Calu3 (cell line): ENCODE data around the gene PCDHB1. TPM values are rescaled to one million over a fixed set of nuclear protein-coding genes. Genes with fewer than 3 reads are reported as not detected.

Source experiments
- BruUV-seq: library from RNA; stranded (reverse); fragments of 400-500 nt; replicated peaks from 2 replicates; lab custom pipeline; 2021; lab: Mats Ljungman, UMichigan
- CTCF ChIA-PET: fragments of 300-600 bp; sonication (Branson Sonifier 250); formaldehyde crosslinking; loops from one replicate; lab custom pipeline; 2022; ENCODE audit warnings: antibody characterized with exemption; lab: Charles Lee
- DNase-seq: peaks from one replicate; pipeline ENCODE4 v3.0.0; 2022
- H3K27ac Mint-ChIP-seq: one replicate; pipeline ENCODE4 v1.8.0; 2022; ENCODE audit warnings: mixed read lengths; ENCODE audit not compliant: unreplicated experiment
- H3K27me3 Mint-ChIP-seq: one replicate; pipeline ENCODE4 v1.8.0; 2022; ENCODE audit warnings: mixed read lengths; ENCODE audit not compliant: unreplicated experiment
- H3K36me3 Mint-ChIP-seq: one replicate; pipeline ENCODE4 v1.8.0; 2022; ENCODE audit warnings: mild to moderate bottlenecking, moderate library complexity, mixed read lengths; ENCODE audit not compliant: insufficient read depth, unreplicated experiment
- H3K4me1 Mint-ChIP-seq: one replicate; pipeline ENCODE4 v1.8.0; 2022; ENCODE audit warnings: mild to moderate bottlenecking, low read depth, mixed read lengths; ENCODE audit not compliant: unreplicated experiment
- H3K4me3 Mint-ChIP-seq: one replicate; pipeline ENCODE4 v1.8.0; 2022; ENCODE audit warnings: mild to moderate bottlenecking, low read depth, moderate library complexity, mixed read lengths; ENCODE audit not compliant: unreplicated experiment
- H3K9me3 Mint-ChIP-seq: one replicate; pipeline ENCODE4 v1.8.0; 2022; ENCODE audit warnings: low read depth, mixed read lengths; ENCODE audit not compliant: unreplicated experiment
- CTCF ChIP-seq: fragments of 200-600 bp; IDR thresholded peaks from one replicate; pipeline ENCODE4 v1.8.0; 2022; ENCODE audit warnings: antibody characterized with exemption; ENCODE audit not compliant: unreplicated experiment
- intact Hi-C: fragments of 100-400 bp; cut with micrococcal nuclease; formaldehyde crosslinking; loops from one replicate; pipeline ENCODE4 v1.10.0; 2022; ENCODE audit not compliant: unreplicated experiment
- total RNA-seq: library from RNA; stranded (reverse); gene quantifications from 2 replicates; pipeline ENCODE4 v1.2.3, GENCODE V29; 2022

Gene PCDHB1
- total RNA-seq, 1 experiment from 2014 or later: not detected

DNA sequence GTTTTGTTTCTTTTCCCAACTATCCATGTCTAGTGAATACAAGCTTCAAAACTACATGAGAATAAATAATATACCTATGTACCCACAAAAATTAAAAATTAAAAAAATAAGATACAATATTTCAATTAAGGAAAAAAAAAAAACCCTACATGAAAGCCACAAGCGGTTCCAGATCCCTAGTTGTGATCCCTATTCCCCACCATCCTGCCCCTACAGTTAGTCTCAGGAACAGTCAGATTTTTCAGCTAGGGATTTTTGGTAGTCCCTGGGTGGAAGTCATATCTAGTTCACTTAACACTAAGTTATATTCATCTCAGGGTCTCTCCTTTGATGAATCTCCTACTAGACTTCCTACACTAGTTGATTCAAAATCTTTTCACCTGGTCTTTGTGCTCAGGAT, 18.5 kb upstream of the PCDHB1 start:
- intact Hi-C loops: no loop called here
- Mint-ChIP-seq H3K27ac (no peak overlapping the region), H3K4me3 (no peak overlapping the region), H3K9me3 (no peaks in the 10 kb centered on the region), H3K36me3 (no peaks in the 10 kb centered on the region), H3K27me3 (no peaks in the 10 kb centered on the region), H3K4me1 (no peaks in the 10 kb centered on the region)
- no TSS peak for BruUV-seq
- no peak for DNase-seq
- no peak for TF ChIP-seq CTCF
- CTCF ChIA-PET: interaction anchor here (0.7 kb wide), 1 partner anchor 29 kb away, joined by 3 read pairs; no protein-coding TSS in a partner anchor

DNA sequence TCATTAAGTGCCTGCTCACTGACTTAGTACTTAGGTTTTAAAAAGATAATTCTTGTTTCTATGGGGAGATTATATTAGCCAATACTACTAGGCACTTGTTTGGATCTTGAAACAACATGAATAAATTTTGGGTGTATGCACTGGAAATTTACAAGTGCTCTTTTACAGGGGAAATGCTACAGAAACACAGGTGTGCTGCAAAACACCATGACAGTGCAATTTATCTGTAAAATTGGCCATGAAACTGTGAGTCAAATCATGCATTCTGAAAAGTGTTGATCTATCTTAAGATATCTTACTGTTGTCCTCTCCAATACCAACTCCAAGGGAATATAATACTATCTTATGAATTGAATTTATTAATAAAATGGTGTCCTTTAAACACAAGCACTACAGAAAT, 12.1 kb upstream of the PCDHB1 start:
- Mint-ChIP-seq H3K9me3 (no peaks in the 10 kb centered on the region), H3K36me3 (no peaks in the 10 kb centered on the region), H3K4me3 (no peak overlapping the region), H3K27me3 (no peaks in the 10 kb centered on the region), H3K27ac (no peak overlapping the region), H3K4me1 (no peaks in the 10 kb centered on the region)
- no peak for DNase-seq
- intact Hi-C loops: no loop called here
- CTCF ChIA-PET: interaction anchor here (1.1 kb wide), 1 partner anchor 12 kb away, joined by 3 read pairs; the partner anchor contains the start of gene PCDHB1
- BruUV-seq: no TSS peak
- TF ChIP-seq CTCF: no peak

DNA sequence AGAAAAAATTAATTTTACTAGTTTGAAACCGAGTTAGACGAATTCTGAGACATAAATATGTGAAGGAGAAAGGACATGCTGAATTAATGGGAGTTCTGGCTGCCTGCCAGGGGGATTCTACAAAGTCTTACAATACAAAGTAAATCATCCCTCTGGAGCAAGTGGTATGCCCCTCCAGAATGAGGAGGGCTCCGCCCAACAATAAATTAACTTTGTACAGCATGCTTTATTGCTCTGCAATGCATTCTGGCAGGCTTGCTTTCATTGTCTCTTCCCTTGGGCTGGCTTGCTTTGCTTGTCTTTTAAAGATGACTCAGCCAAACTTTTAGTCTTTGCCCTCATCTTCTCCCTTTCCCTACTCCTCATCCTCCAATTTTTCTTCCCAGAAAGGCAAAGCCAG, 11.7 kb upstream of the PCDHB1 start:
- no TSS peak for BruUV-seq
- DNase-seq: no peak
- no peak for TF ChIP-seq CTCF
- Mint-ChIP-seq H3K4me1 (no peaks in the 10 kb centered on the region), H3K4me3 (no peak overlapping the region), H3K27ac (no peak overlapping the region), H3K9me3 (peaks cover 2% of the 10 kb centered on the region), H3K36me3 (no peaks in the 10 kb centered on the region), H3K27me3 (no peaks in the 10 kb centered on the region)
- CTCF ChIA-PET: interaction anchor here (0.6 to 2.3 kb wide), 12 partner anchors 12 to 321 kb away, joined by 3 to 33 read pairs (median 5); partner anchors contain the start of genes PCDHA1, PCDHA13, PCDHA4 and PCDHAC1
- intact Hi-C loops: no loop called here

DNA sequence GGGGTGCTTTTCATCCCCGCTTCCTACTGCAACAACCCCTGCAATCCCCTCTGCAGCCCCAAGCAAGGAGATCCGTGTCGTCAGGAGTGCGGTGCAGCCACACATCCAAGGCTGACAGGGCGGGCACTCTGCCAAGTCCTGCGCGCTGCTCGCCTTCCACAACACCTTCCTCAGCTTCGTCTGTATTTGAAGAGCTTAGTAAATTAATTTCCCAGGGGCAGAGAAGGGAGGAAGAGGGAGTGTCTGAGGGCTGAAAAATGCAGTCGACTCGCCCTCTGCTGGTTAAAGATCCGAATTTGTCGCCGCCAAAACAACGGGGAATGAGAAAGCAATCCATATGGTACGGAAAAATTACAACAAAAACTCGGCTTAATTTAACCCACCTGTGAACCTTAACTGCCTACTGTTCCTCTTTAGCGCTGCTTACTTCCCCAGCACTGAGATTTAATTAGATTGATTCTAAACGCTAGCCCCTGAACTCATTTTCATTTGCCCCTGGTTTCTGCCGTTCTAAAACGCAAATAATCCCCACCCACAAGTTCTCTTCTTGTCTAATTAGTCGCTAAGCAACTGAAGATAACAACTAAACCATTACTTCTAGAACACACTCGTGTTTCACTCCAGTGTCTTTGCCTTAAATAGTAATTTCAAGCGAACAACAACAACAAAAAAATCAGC, 10.9 kb upstream of the PCDHB1 start:
- TF ChIP-seq CTCF: peak; percentile 70
- TSS peak; percentile 99 for BruUV-seq
- CTCF ChIA-PET: interaction anchor here (0.6 to 2.3 kb wide), 14 partner anchors 11 to 321 kb away, joined by 3 to 33 read pairs (median 5); partner anchors contain the start of genes PCDHA1, PCDHA13, PCDHA4 and PCDHAC1
- H3K9me3 Mint-ChIP-seq: peaks cover 2% of the 10 kb centered on the region
- DNase-seq: peak; percentile 73
- no peaks in the 10 kb centered on the region for H3K36me3 Mint-ChIP-seq
- H3K27ac Mint-ChIP-seq: no peak overlapping the region
- intact Hi-C loops: loop anchor here (1.0 to 2.0 kb wide), 3 partner anchors 36 to 165 kb away; partner anchors contain the start of genes PCDHA12 and PCDHAC1
- H3K4me1 Mint-ChIP-seq: no peaks in the 10 kb centered on the region
- no peaks in the 10 kb centered on the region for H3K27me3 Mint-ChIP-seq
- H3K4me3 Mint-ChIP-seq: no peak overlapping the region
